GM19238 (cell line): ENCODE results near the gene EID2B.

Source experiments
- DNase-seq: peaks from one replicate; pipeline ENCODE4 v3.0.0; 2011; ENCODE audit warnings: low spot score; ENCODE audit not compliant: insufficient read length

Gene EID2B

GRCh38 chr19:39499932-39500331, 32.7 kb downstream of the EID2B start:
- no peak for DNase-seq

DNA sequence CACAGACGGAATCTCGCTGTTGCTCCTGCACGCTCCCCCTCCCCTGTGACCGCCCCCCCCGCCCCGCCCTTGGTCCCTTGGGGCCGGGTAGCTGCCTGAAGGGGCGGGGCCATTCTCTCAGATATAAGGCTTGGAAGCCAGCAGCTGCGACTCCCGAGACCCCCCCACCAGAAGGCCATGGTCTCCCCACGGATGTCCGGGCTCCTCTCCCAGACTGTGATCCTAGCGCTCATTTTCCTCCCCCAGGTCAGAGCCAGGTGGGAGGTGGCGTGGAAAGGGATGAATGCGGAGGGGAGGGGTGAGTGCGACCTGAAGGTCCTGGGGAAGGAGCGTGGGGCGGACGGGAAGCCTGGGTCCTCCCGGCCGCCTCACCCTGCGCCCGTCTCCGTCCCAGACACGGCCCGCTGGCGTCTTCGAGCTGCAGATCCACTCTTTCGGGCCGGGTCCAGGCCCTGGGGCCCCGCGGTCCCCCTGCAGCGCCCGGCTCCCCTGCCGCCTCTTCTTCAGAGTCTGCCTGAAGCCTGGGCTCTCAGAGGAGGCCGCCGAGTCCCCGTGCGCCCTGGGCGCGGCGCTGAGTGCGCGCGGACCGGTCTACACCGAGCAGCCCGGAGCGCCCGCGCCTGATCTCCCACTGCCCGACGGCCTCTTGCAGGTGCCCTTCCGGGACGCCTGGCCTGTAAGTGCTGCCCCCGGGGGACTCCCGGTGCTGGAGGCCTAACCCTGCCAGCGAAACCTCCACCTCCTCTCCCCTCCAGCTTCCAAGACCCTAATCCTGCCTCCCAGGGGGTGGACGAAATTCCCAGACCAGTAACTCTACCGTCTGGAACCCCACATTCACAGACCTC, 33.6 kb downstream of the EID2B start, which contains the start of gene DLL3:
Gene DLL3 (plus strand): TSS at position 150 of the 845 bp plus-strand sequence. CDS start 28 bp downstream, at position 178.
- no peak for DNase-seq

GRCh38 chr19:39497996-39498797, 34.5 kb downstream of the EID2B start:
- peak; percentile 44 for DNase-seq

DNA sequence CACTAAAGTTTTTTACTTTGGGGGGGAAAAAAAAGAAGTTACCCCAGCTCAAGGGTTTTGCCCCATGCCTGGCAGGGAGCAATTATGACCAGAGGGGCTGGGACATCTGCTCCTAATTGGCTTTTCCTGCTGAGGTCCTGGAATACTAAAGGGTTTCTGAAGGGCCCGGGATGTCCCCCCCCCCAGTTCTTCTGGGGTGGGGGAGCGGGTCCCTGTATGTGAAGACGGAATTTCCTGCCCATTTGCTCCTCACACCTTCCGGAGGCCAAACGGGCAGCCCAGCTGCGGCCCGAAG, 35.0 kb downstream of the EID2B start:
- no peak for DNase-seq

DNA sequence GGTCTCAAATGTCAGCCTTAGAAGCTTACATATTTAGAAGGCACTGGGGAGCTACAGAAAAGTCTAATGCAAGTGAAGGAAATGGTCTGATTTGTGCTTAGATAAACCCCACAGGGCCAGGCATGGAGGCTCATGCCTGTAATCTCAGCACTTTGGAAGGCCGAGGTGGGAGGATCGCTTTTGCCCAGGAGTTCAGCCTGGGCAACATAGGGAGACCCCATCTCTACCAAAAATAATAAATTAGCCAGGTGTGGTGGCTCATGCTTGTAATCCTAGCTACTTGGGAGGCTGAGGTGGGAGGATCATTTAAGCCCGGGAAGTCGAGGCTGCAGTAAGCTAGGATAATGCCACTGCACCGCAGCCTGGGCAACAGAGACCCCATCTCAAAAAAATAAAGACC, 36.6 kb downstream of the EID2B start:
- DNase-seq: no peak

DNA sequence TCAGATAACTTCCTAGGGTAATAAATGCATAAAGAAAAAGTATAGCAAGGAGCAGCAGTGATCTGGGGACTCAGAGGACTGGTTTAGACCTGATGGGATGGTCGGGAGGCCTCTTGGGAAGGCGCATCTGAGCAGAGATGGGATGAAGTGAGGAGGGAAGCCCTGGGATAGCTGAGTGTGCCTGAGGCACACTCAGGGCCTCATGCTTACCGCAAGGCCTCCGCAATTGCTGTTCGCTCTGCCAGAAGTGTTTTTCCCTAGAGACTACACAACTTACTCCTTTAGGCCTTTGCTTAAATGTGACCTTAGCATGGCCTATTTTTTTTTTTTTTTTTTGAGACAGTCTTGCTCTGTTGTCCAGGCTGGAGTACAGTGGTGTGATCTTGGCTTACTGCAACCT, 38.0 kb downstream of the EID2B start:
- no peak for DNase-seq

DNA sequence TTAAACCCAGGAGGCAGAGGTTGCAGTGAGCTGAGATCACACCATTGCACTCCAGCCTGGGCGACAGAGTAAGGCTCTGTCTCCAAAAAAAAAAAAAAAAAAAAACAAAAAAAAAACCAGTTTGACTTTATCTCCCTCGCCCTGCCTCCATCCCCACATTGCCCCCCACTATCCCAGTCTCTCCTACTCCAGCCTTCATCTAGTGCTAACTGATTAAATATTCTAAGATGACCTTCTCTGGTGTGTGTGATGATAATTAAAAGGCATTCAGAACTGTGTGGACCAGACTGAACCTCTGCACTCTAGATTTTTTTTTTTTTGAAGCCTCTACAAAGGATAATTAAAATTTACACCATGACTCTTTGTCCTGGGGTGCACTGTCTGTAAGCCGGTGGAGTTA, 39.9 kb downstream of the EID2B start:
- DNase-seq: no peak

- no peak for DNase-seq
Observed at GRCh38 chr19:39492225-39492624, 40.4 kb downstream of the EID2B start.

DNA sequence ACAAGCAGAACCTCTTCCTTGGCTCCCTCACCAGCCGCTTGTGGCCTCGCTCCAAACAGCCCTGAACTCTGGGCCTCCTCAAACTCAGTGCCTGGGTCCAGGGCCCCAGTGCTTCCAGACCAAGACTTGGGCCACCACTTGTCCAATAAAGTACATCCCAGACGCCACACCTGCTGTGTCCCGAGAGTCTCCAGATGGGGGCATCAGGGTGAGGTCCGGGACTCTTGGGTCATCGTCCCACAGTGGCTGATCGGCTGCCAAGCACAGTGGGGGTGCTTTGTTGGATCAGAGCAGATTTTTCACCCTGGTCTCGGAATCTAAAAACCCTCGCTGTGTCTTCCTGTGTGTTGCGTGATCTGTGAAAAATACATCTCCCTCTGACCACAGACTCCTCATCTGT, 42.9 kb downstream of the EID2B start:
- DNase-seq: no peak

DNA sequence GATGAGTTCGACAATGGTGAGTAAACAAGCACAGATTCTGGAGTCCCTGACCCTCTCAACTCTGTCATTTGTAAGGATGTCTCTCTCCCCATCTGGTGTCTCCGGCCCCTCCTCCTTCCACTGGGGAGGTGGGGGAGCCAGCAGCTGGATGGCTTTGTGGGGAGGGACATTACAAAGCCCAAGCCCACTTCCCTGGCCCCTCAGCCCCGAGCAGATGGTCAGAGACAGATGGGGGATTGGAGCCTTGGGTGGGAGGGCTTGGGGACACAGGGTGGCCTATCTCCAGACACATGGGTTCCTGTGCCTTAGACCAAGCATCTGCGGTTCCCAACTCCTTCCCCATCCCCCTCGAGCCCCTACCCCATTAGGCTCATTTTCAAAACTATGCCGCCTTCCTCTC, 49.5 kb downstream of the EID2B start:
- no peak for DNase-seq

GRCh38 chr19:39481676-39482075, 51.0 kb downstream of the EID2B start:
- DNase-seq: no peak

GRCh38 chr19:39481229-39481545, 51.5 kb downstream of the EID2B start:
- no peak for DNase-seq
